Esophagus muscularis mucosa (tissue), 4 donors: Measurements from ENCODE around the gene IGHMBP2. TPM values are rescaled to one million over a fixed set of nuclear protein-coding genes. Genes with fewer than 3 reads are reported as not detected.

Experiments
- DNase-seq: peaks from one replicate; pipeline ENCODE4 v3.0.0-alpha.2; 2017; ENCODE audit errors: extremely low spot score
- H3K27ac ChIP-seq, 4 donors: fragments of 200-600 bp; sonication (generic); replicated peaks in 1 of 4; 1 replicate in 3 of 4; 2 replicates in 1 of 4; pipeline ENCODE4 v1.5.1; 2016 to 2019; ENCODE audit warnings: mild to moderate bottlenecking in 1 of 4
- H3K27me3 ChIP-seq, 4 donors: fragments of 200-600 bp; sonication (generic); one replicate each; pipeline versions ENCODE4 v1.5.1 to v1.6.0; 2016 to 2019
- H3K36me3 ChIP-seq, 4 donors: fragments of 200-600 bp; sonication (generic); one replicate each; pipeline ENCODE4 v1.5.1; 2016 to 2019
- H3K4me1 ChIP-seq, 4 donors: fragments of 200-600 bp; sonication (generic); one replicate each; pipeline ENCODE4 v1.5.1; 2016 to 2019
- H3K4me3 ChIP-seq, 4 donors: fragments of 200-600 bp; sonication (generic); 1 replicate in 2 of 4; 2 replicates in 2 of 4; pipeline ENCODE4 v1.5.1; 2016 to 2019; ENCODE audit warnings: mild to moderate bottlenecking in 4 of 4, moderate library complexity in 1 of 4
- H3K9me3 ChIP-seq, 4 donors: fragments of 200-600 bp; sonication (generic); 1 replicate in 3 of 4; 2 replicates in 1 of 4; pipeline ENCODE4 v1.5.1; 2016 to 2019
- CTCF ChIP-seq, 3 experiments: fragments of 200-600 bp in 2 of 3; fragments of 450-650 bp in 1 of 3; sonication (generic) in 2 of 3; IDR thresholded peaks; one replicate each; pipeline ENCODE4 v1.5.1; 2017 to 2019; ENCODE audit warnings: antibody characterized with exemption in 3 of 3, mild to moderate bottlenecking in 2 of 3, moderate library complexity in 1 of 3
- EP300 ChIP-seq: sonication (generic); formaldehyde crosslinking; IDR thresholded peaks from one replicate; pipeline ENCODE4 v1.6.1; 2017; ENCODE audit warnings: antibody characterized with exemption
- POLR2A ChIP-seq: fragments of 450-650 bp; IDR thresholded peaks from one replicate; pipeline ENCODE4 v1.6.1; 2017; ENCODE audit warnings: antibody characterized with exemption, moderate library complexity, mild to moderate bottlenecking, low read depth
- POLR2AphosphoS5 ChIP-seq, 2 donors: sonication (generic); formaldehyde crosslinking; IDR thresholded peaks; one replicate each; pipeline ENCODE4 v1.6.1; 2017; ENCODE audit warnings: antibody characterized with exemption in 2 of 2
- WGBS: methylation state at CpG from one replicate; pipeline ENCODE4 v1.1.5; 2018; 5-methylcytosine and 5-hydroxymethylcytosine counted together
- intact Hi-C: fragments of 100-400 bp; cut with DNase I; formaldehyde crosslinking; loops from one replicate; pipeline ENCODE4 v1.15.1; 2023
- total RNA-seq, 4 donors: library from RNA; depleted of rRNA; stranded (reverse); fragments of >200 nt; gene quantifications; one replicate each; pipeline versions ENCODE4 v1.1.0 to v1.2.1, GENCODE V29; 2016

The IGHMBP2 gene
- total RNA-seq, 4 donors from 2014 or later, result 11.6 to 30.8 (median 28.0) TPM

DNA sequence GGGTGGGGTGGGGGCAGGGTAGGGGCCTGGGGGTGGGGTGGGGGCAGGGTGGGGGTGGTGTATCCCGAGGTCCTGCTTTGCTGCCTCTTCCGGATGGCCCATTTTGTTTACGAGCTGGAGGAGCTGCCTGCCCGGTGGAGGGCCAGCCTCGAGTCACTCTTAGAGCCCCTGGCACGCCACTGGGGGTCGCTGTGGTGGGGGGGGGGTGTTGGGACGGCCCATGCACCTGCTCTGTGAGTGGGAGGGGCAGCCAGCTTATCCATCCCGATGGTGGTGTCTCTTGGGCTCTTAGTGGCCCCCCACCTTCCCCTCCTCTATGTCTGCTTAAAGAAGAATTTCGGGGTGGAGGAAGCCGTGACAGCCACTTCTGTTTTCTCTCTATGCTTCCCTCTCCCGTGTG is 52.5 kb downstream of the IGHMBP2 start:
- H3K4me1 ChIP-seq, result peaks cover 2 to 25% (median 25%) of the 10 kb centered on the region in 4 donors
- TF ChIP-seq CTCF (IDR thresholded peaks at IDR 0.05), result peak in 1 of 3 experiments; percentile 32
- no peak for TF ChIP-seq POLR2A
- no peaks in the 10 kb centered on the region for H3K27me3 ChIP-seq
- H3K27ac ChIP-seq, result peak overlapping the region; percentile 23 to 82 (median 53)
- H3K9me3 ChIP-seq, result no peaks in the 10 kb centered on the region
- 31% methylated on average over 2 of the region's 12 CpGs for WGBS
- no peak for DNase-seq
- H3K36me3 ChIP-seq, result no peaks in the 10 kb centered on the region
- intact Hi-C loops, result no loop called here
- H3K4me3 ChIP-seq, result no peak overlapping the region

DNA sequence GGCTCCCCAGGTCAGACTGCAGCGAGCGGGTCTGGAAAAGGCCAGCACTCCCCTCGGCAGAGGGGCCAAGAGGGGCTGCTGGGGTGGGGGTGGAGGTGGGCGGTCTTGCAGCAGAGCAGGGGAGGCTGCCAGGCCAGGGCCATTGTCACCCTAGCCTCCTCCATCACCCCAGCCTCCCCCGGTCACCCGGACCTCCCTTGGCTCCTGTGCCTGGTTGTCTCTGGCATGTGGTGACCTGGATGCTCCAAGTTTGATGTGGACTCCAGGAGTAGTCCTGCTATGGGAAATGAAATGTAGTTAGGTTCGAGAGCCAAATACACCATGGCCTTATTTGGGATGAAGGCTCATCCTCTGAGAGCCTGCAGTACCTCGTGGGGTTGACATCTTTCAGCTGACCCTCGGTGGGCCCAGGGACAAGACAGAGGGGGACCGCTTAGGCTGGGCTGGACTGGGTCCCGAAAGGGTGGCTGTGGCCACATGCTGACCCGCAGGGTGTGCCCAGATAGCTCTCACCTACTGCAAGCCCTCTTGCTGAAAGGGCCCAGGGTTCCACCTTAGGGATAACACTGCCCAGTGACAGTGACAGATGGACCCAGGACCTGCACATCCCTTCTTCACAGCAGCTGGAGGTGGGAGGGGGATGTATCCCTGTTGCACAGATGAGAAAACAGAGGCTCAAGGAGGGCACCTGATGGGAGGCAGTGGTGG is 53.0 kb downstream of the IGHMBP2 start:
- 53% methylated on average over 4 of the region's 12 CpGs for WGBS
- Histone ChIP-seq H3K27ac (peak overlapping the region; percentile 23 to 82 (median 53)), H3K4me1 (peaks cover 2 to 27% (median 25%) of the 10 kb centered on the region in 4 donors), H3K9me3 (no peaks in the 10 kb centered on the region), H3K27me3 (no peaks in the 10 kb centered on the region), H3K4me3 (no peak overlapping the region), H3K36me3 (no peaks in the 10 kb centered on the region)
- TF ChIP-seq EP300 (no peak), POLR2AphosphoS5 (IDR thresholded peaks at IDR 0.05) (peak; percentile 23 to 24)
- intact Hi-C loops, result no loop called here
- DNase-seq, result no peak

DNA sequence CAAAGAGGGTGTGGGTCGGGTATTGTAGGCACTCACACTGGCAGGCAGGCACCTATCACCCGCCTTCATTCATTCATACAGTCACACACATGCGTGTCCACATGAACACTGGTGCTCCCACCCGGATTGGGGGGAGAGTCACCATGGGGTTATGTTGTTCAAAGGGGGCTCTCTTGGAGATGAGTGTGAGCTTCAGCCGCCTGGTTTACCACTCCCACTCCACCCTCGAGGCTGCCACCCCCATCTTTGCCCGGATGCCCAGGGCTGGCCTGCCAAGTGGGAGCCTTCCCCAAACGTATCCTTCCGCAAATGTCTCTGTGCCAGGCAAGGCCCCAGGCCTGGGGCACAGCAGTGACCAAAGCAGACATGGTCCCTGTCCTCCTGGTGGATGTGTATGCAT is 54.5 kb downstream of the IGHMBP2 start:
- H3K27ac ChIP-seq, result no peak overlapping the region
- WGBS, result 87% methylated on average over 9 of the region's 9 CpGs
- H3K4me1 ChIP-seq, result peaks cover 2 to 27% (median 25%) of the 10 kb centered on the region in 4 donors
- no peak for DNase-seq
- H3K36me3 ChIP-seq, result no peaks in the 10 kb centered on the region
- no peaks in the 10 kb centered on the region for H3K27me3 ChIP-seq
- TF ChIP-seq POLR2A (no peak), EP300 (no peak), POLR2AphosphoS5 (IDR thresholded peaks at IDR 0.05) (no peak), CTCF (IDR thresholded peaks at IDR 0.05) (no peak)
- intact Hi-C loops, result no loop called here
- H3K9me3 ChIP-seq, result no peaks in the 10 kb centered on the region
- no peak overlapping the region for H3K4me3 ChIP-seq

DNA sequence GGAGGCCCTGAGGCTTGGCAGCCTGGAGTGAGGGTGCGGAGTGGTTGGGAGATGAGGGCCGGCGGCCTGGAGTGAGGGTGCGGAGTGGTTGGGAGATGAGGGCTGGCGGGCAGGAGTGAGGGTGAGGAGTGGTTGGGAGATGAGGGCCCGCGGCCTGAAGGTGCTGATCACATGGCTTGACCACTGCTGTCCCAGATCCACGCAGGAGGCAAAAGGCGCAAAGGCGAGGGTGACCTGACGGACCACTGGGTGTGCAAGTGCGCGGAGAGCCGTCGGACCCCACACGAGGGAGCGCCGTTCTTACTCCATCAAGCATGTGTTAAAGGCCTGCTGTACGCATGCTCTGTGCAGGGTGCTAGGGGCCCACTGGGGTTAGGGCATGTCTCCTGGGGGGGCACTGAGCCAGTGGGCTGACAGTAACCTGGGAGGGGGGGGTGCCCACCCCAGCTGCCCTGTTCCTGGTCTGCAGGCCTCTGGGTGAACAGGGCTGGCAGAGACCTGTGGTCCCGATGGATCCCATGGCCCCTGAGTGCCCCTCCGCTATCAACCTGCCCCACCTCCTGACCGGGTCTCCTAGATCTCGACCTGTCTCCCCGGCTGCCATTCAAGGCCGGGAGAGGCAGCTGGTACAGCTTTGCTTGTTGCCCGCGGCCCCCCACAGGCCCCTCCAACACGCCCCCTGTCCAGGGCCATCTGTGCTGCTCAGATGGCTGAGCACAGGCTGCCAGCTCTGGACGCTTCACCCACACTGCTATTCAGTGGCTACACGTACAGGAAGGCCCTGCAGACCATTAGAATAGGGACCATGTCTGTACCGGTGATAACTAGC is 56.0 kb downstream of the IGHMBP2 start:
- H3K27ac ChIP-seq, result no peak overlapping the region
- no peaks in the 10 kb centered on the region for H3K36me3 ChIP-seq
- DNase-seq, result no peak
- H3K27me3 ChIP-seq, result no peaks in the 10 kb centered on the region
- WGBS, result 90% methylated on average over 30 of the region's 31 CpGs
- H3K4me3 ChIP-seq, result no peak overlapping the region
- no peaks in the 10 kb centered on the region for H3K9me3 ChIP-seq
- intact Hi-C loops, result loop anchor here (5.0 kb wide), 1 partner anchor 38 kb away; no protein-coding TSS in a partner anchor
- no peak for TF ChIP-seq EP300
- TF ChIP-seq CTCF (IDR thresholded peaks at IDR 0.05), result no peak
- no peak for TF ChIP-seq POLR2AphosphoS5 (IDR thresholded peaks at IDR 0.05)
- TF ChIP-seq POLR2A, result no peak
- H3K4me1 ChIP-seq, result peaks cover 2 to 27% (median 24%) of the 10 kb centered on the region in 4 donors

GRCh38 chr11:68960294-68961071 is 56.8 kb downstream of the IGHMBP2 start:
- no peaks in the 10 kb centered on the region for H3K9me3 ChIP-seq
- H3K4me3 ChIP-seq, result no peak overlapping the region
- intact Hi-C loops, result loop anchor here (5.0 kb wide), 1 partner anchor 37 kb away; no protein-coding TSS in a partner anchor
- DNase-seq, result no peak
- no peaks in the 10 kb centered on the region for H3K27me3 ChIP-seq
- H3K27ac ChIP-seq, result no peak overlapping the region
- H3K4me1 ChIP-seq, result peaks cover 0 to 19% (median 16%) of the 10 kb centered on the region in 4 donors
- TF ChIP-seq EP300 (no peak), POLR2AphosphoS5 (IDR thresholded peaks at IDR 0.05) (no peak), POLR2A (no peak), CTCF (IDR thresholded peaks at IDR 0.05) (no peak)
- 84% methylated on average over 22 of the region's 25 CpGs for WGBS
- no peaks in the 10 kb centered on the region for H3K36me3 ChIP-seq
